GM21737 (cell line): ENCODE data around the gene ZNF516.

Experiments used
- ATAC-seq: cut with Tn5 transposase; IDR thresholded peaks from one replicate; pipeline ENCODE4 v1.9.1; 2021; ENCODE audit warnings: mild to moderate bottlenecking, moderate library complexity; ENCODE audit not compliant: unreplicated experiment

ZNF516 gene

DNA sequence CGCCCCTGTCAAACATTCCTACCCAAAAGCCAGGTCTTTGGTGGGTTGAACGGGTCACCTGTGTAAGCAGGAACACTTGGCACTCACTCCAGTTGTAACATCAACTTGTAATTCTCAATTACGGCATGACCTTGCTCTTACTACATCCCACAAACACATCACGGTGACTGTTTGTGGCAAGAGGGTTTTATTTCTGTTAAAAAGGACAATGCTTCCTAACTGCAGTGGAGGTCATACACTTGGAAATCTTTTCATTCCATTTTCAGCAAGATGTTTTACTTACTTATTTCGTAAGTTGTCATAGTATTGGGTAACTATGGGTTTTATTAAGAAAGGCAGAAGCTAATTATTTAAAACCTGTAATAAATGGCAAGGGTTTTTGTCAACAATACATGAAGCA is 126.1 kb downstream of the ZNF516 start:
- ATAC-seq = no peak

DNA sequence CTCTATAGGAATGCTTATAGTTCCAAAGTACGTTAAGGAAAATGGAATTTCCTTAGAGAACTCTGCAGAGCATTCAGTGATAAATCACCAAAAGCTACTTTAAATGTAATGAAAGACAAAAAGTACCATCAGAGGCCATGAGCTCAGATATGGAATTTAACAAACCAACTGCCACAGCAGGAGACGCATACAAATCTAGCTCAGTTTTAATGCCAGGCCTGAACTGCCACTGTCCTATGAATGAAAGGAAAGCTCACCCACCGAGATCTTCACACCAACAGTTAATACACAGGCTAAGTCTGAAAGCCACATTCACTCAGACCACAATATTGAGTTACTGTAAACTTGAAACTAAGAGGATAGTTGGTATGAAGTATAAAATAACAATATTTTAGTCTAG is 126.8 kb downstream of the ZNF516 start:
- no peak for ATAC-seq

DNA sequence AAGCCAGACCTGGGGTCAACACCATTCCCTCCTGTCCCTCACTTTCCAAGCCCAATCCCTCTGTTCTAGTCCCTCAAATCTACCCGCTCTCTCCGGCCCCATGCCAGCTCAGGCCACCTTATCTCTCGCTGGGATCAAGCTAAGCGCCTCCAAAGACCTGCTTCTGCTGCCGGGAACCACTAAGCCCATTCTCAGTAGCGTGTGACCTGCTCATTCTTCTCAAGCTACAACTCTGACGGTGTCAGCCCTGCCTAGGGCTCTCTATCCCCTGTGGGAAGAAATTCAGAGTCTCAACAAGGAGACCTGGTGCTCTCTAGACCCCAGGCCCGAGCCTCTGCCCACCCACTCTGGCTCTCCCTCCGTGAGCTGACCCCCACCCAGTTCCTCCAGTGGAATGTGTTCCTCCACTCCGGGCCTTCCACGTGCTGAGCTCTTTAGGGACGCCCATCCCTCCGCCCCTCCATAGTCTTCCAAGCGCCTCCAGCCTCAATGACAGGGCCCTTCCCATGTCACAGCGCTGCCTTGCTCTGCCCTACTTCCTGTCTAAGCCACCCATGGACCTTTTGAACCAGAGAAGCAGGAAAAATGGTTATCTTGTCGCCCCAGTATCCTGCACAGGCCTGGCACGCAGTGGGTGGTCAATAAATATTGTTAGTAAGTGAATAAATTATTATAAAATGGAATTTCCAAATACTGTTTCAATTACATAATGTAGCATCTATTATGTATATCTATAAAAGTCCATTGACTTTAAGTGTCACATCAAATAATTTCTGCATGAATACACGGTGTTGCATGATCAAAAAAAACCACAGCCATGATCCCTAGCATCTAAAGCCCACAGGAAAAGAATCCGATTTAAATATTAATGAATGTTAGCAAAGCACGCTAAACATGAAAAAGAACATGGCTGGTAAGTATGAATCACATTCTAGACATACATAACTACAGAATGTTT is 127.6 kb downstream of the ZNF516 start:
- ATAC-seq = no peak

DNA sequence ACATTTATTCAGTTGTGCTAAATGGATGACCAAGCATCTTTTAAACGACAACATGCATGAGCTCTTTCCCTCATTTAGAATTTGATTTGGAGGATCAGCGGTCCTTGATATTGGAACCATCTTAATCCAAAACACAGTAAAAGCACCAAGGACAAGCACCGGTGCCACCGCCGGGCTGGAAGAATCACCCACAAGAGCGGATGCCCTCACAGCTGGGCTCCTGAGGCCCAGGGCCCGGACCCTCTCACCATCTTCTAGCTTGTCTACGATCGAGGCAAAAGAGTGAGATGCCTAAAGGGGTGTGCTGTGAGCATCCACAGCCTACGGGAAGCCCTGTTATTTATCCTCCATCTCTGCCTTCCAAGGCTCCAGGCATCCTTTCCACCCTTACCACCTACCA is 129.5 kb downstream of the ZNF516 start:
- ATAC-seq = no peak

DNA sequence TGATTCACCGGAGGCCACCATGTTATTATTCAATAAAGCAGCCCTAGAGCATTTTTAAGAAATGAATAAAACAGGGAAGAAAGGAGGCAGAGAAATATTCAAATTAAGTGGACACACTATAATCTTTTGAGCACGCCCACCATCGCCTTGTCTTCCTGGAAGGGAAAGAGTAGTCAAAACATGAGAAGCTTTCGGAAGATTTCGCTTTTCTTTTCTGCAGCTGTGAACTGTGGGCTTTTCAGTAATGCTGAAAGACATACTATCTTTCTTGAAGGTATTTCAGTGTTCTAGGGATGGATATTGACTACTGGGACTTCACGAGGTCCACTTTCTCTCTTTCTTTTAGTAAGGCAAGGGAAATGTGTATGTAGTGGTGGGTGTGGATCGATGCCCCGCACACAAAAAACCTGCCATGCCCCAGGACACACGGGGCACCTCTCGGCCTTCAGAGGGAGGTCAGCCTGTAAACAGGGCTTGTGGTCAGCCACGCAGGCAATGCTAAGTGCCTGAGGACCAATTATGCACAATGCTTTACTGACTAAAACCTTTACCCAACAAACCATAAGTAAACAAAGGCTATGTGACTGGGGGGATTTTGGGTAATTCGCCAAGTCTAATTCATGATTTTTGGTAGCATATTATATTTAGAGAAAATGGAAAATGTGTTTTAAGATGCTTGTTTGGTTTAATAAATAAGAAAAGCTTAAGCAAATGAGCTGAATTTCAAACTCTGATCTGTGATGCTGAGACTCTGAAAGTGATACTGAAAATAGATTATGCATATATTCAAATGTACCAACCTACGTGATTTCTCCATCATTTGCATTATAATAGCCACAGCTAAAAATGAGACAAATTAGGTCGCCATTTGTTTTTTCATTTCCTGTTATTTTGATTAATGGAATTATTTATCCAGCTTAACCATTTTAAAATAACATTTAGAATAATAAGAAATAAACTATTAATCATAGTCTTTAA is 130.5 kb downstream of the ZNF516 start:
- peak; percentile 76 for ATAC-seq

DNA sequence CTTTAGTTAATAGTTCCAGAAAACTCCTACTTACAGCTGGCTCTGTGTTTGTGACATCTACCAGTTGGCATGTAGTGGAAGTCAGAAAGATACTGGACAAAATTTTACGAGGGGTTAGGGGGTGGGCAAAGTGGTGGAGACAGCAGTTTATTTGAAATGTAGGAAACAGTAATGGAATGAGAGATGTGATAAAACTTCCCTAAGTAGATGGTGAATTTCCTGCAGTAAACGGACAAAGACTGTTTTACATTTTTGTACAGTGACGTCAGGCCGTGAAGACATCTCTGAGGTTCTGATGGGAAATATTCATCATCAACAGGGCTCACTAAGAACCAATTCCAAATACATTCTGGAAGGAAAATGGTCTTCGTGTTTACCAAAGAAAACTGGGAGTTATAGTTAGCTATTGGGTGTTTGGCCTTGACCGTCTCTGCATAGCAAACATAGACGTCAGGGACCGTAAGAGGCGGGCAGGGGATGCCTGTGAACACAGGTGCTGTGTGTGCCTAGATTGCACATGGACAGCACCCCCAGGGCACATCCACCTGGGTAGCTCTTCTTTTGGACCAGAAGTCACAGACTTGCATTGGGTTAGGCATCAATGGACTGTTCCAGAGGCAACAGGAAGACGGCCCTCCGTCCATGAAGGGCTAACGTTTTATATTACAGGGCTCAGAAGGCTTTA is 131.5 kb downstream of the ZNF516 start:
- ATAC-seq = no peak

DNA sequence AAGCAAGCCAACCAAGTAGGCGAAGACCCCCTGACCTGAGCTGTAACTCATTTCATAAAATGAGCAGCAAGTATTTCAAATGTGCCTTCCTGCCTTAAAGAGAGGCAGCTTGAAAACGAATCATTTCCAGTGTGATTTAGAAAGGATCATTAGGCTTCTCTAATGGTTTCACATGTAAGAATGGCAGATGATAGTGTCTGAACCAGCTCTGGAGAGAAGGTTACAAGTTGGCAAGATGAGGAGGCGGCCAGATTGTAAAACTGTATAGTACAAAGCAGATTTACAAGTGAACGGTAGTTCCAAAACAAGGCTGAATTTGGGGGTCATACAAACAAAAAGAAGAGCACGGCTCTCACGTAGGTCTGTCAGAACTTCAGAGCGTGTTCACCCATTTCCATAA is 132.4 kb downstream of the ZNF516 start:
- no peak for ATAC-seq

DNA sequence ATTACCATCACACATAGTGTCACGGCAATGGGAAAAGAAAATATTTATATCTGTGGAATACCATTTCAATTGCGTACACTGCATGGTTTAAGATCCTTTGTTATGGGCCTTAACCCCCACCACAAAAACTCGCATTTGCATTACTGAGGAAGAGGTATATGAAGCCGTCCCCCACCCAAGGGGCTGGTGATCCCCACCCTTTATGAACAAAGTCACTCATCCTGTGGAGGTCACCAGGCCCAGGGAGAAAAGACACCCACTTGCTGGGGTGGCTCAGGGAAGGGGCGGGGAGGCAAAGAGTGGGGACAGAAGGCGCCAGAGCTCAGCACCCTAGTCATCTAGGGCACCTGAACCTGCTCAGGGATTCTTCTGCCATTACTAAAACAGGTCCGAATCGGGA is 133.8 kb downstream of the ZNF516 start:
- no peak for ATAC-seq

DNA sequence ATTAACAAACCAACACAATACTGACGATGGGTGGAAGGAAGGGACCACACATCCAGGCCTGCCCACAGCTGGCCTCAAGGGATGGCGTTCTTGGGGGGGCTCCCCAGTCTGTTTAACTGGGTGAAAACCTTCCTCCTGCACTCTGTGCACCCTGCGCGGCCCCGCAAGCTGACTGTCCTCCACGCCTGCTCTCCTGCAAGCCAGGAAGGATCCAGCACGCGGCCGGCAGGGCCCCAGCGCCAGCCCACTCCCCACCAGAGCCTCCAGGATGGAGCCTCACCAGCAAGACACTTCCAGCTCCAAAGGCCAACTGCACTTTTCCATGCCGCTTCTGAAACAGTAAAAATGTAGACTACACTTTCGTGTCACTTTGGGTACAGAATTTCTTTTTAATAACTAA is 135.1 kb downstream of the ZNF516 start:
- no peak for ATAC-seq

DNA sequence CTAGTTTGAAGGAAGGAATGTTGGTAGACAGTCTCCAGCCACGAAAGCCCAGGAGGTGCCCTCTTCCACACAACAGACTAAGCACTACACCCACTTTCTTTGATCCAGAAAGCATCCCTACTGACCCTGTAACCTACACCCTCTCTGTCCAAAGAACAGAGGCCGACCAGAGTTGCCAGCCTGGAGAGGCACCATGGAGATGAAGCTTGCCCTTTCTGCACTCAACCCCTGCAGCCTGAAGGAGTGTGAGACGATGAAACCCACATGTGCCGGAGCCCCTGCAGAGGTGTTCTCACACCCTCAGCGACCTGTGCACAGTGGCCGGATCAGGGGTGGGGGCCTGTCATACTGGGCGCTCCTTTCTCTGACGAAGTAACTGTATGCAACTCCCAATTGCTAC is 136.3 kb downstream of the ZNF516 start:
- no peak for ATAC-seq

DNA sequence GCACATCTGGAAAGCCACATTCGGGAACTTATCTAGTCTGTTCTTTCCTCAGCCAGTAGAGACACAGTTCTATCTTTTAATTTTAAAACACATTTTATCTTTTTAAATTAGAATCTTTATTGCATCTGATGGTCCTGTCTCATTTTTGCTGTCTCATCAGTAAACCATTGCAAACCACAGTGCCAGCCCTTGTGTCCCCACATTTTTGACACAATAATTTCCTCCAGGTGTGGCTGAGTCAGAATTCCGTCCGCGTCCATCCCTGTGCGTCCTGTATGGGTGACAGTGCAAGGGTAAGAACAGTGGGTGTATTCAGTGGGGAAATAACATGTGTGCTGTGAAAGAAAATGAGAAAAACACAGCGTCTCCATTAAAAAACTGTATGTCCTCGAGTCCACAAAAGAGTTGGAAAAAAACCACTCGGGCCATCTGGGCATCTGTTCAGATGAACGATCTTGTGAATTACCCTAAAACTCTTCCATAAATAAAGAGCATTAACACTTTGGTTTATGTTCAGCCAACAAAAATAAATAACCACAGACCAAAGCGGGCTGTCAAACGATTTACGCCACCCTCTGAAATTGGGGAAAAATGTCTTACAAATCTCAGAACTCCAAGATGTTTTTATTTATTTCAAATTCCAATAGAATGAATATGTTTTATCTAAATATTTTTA is 137.3 kb downstream of the ZNF516 start:
- no peak for ATAC-seq

DNA sequence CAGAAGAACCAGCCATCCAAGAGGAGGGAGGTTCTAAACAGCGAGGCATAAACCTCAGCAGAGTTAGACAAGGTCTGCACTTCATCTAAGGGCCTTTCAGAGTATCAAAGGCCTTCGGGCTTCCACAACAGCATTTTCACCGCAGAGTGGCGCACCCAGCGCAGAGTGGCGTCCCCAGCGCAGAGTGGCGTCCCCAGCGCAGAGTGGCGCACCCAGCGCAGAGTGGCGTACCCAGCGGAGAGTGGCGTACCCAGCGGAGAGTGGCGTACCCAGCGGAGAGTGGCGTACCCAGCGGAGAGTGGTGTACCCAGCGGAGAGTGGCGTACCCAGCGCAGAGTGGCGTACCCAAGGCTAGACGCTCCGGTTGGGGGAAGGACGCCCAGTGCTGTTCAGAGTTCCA is 137.9 kb downstream of the ZNF516 start:
- no peak for ATAC-seq

DNA sequence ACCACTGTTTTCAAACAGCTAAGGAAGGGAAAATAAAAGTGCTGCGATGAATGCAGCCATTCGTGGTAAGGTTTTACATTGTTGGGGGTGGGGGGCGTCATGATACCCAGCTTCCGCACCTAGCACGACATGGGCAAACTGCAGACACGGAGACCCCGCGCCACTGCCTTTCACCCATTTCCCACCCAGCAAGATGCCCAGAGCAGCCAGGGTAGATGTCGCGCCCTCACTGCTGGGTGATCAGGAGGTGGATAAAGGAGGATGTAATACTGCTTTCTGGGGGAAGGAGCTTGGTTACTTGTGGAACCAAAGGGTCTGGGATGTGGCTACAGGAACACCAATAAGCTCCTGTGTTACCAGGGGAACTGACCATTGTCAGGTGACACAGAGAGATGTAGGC is 138.4 kb downstream of the ZNF516 start:
- no peak for ATAC-seq

DNA sequence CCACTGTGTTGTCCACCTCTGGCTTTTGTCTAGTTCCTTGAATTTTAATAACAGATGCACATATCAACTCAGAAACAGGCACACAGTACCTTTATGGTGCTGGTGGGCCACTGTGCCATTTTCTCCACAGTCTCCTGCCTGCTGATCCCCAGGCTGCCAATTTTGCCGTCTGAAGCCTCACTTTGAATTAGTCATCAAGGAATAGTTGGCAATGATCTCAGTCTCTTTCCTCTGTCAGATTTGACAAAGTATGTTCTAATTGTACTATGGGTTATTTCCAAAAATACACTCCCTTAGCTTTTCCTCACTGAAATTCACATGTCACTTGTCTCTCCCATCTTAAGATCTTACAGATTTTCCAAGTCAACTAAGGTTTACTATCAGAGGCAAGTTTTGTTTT is 140.7 kb downstream of the ZNF516 start:
- ATAC-seq = no peak

DNA sequence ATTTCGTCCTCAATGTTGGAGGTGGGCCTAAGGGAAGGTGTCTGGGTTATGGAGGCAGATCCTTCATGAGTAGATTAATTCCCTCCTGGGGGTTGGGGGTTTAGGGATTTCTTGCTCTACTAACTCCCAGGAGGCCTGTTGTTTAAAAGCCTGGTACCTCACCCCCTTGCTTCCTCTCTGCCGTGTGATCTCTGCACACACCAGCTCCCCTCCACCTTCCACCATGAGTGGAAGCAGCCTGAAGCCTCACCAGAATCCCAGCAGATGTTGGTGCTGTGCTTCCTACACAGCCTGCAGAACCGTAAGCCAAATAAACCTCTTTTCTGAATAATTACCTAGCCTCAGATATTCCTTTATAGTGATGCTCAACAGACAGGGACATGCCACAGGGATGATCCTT is 141.5 kb downstream of the ZNF516 start:
- ATAC-seq = no peak

DNA sequence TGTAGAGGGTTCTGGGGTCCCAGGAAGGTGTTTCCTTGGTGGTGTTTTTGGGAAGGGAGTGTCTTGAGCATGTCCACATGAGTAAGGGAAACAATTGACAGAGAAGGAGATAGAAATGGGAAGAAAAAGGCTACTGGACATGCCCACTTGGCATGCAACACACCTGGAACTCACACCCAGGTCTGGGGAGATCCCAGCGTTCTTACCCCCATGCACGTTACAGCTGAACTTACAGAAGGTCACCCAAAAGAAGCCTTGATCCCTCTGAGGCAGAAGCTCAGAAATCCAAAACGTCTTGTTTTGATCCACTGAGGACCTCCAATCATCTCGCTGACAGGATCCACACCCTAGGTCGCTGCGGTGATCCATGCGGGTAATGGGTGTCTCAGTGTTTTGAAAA is 142.0 kb downstream of the ZNF516 start:
- no peak for ATAC-seq

DNA sequence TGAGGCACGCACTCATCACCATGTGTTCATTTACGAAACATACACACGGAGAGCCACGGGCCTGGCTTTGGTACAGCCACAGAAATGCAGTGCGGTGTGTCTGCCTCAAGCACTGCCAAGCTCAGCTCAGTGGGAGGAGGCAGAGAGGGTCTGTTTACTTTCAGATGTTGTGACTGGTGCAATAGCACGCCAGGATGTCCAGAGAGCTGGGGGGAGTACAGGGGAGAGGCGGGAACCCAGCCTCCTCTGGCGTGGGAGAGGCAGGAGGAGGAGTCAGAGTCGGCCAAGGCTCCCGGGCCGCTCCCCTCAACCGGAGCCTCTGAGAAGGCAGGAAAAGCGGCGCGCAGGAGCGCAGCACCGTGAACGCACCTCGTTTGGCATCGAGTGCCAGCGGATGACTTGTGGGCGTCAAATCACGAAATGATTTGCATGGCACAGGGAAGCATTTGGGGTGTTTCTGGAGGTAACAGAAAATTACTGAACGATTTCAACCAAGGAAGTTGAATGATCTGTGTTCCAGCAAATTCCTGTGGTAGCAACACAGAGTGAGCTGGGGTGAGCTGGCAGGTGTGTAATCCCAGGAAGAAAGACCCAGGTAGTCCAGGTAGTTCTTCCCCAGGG is 143.0 kb downstream of the ZNF516 start:
- ATAC-seq = no peak

DNA sequence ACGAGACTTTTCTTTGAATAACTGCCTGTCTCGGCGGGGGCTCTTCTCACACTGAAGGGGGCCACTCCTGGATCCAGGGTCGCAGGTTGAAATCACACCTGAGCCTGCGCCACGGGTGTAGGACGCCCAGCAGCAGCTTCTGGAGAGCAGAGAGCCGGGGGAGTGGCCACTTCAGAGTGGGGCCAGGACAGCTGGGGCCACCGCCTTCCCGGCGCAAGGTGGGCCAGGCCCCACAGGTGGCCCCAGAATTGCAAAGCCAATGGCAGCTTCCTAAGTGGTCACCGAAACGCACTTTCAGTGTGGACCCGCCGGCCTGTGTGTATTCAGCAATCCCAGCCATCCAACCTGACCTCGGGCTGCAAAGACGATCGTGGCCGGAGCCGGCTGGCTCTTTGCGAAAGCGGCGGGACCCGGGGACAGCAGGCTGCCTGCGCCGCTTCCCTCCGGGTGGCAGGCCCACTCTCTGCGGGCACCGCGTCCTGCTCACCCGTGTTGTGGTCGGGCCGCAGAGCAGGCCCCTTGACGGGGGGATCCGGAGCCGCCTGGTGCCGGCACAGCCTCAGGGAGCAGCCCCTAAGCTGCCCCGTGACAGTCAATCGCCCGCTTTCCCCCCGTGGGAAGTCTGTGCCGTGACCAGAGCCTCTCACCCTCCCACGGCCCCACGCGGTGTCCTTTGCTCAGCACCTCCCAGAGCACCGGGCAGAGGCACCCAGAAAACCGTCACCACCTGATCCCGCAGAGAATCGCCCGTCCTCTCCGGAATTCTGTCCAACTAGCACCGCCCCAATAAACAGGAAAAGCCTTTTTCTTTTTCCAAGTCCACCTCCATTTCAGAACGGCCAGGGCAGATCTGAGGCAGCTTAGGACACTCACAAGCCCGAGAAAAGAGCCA is 144.7 kb downstream of the ZNF516 start:
- ATAC-seq = no peak

DNA sequence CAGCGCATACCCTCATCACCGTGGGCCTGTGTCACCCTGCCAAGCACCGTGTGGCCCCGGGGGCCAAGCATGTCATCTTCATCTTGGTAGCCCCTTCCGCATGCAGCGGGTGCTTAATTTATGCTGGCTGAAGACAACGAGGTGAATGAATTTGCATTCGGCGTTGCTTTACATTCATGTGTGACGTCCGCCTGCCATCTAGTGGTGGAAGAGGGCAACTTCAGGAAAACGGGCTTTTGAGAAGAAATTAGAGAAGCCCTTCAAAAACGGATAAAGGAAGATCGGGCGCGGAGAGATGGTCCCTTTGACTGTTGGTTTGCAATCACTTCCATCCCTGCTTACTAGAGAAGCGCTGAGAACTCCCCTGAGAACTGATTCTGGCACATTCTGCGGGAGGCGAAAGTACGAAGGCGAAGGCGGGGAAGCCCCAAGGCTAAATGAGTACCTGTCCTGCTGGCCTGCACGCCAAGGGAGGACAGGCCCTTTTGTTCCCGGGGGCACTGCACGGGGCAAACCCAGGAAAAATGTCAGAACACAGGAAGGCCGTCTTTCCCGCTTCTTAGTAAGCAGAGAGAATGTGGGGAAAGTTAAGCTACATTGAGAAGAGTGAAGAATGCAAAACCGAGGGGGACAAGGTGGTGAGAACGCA is 145.9 kb downstream of the ZNF516 start:
- ATAC-seq = peak; percentile 53
